ENCODE measurements around the gene ADARB2. TPM values are rescaled to one million over a fixed set of nuclear protein-coding genes. Genes with fewer than 3 reads are reported as not detected.

The ADARB2 gene
- total and polyA plus RNA-seq, 2 donors (not counting 1 experiment from before 2014, with no cell fraction given): not detected

GRCh38 chr10:1652151-1652550 is 85.2 kb downstream of the ADARB2 start:
- H3K27me3 ChIP-seq (ENCODE audit: control insufficient read depth, insufficient read depth, low read length): no peaks in the 10 kb centered on the region
- no peak for TF ChIP-seq CTCF (conservative IDR thresholded peaks at IDR 0.05 in 1 of 2, IDR thresholded peaks at IDR 0.05 in 1 of 2; ENCODE audit: low read depth in 1 of 2, low read length in 2 of 2)
- TF ChIP-seq EZH2 (IDR thresholded peaks at IDR 0.05; ENCODE audit: low read length, missing control alignments): no peak
- H3K79me2 ChIP-seq (ENCODE audit: control insufficient read depth, insufficient read depth, low read length): no peaks in the 10 kb centered on the region
- H2AFZ ChIP-seq (ENCODE audit: low read length): no peak overlapping the region
- H3K4me3 ChIP-seq (replicated peaks in 1 of 4; ENCODE audit: control extremely low read depth in 1 of 4, insufficient read depth in 1 of 4, low read depth in 3 of 4, low read length in 4 of 4): no peak overlapping the region
- no peaks in the 10 kb centered on the region for H3K9me3 ChIP-seq (ENCODE audit: control insufficient read depth, insufficient read depth, low read depth, low read length)
- no peak for DNase-seq (ENCODE audit: low read depth in 2 of 2)
- H4K20me1 ChIP-seq (ENCODE audit: control insufficient read depth, extremely low read depth, insufficient read depth, low read length): no peaks in the 10 kb centered on the region
- no peak overlapping the region for H3K27ac ChIP-seq (ENCODE audit: insufficient read depth, low read length)
- H3K4me1 ChIP-seq (ENCODE audit: control insufficient read depth, extremely low read depth, insufficient read depth, low read length): no peaks in the 10 kb centered on the region
- H3K4me2 ChIP-seq (ENCODE audit: extremely low read depth, insufficient read depth, low read length): no peak overlapping the region
- no peak overlapping the region for H3K9ac ChIP-seq (ENCODE audit: insufficient read depth, low read length)
- no peaks in the 10 kb centered on the region for H3K36me3 ChIP-seq (ENCODE audit: control insufficient read depth, insufficient read depth, low read length)

- no peak overlapping the region for H3K4me2 ChIP-seq (ENCODE audit: extremely low read depth, insufficient read depth, low read length)
- no peaks in the 10 kb centered on the region for H3K27me3 ChIP-seq (ENCODE audit: control insufficient read depth, insufficient read depth, low read length)
- H3K4me1 ChIP-seq (ENCODE audit: control insufficient read depth, extremely low read depth, insufficient read depth, low read length): no peaks in the 10 kb centered on the region
- H3K4me3 ChIP-seq (replicated peaks in 1 of 4; ENCODE audit: control extremely low read depth in 1 of 4, insufficient read depth in 1 of 4, low read depth in 3 of 4, low read length in 4 of 4): no peak overlapping the region
- H4K20me1 ChIP-seq (ENCODE audit: control insufficient read depth, extremely low read depth, insufficient read depth, low read length): no peaks in the 10 kb centered on the region
- H3K79me2 ChIP-seq (ENCODE audit: control insufficient read depth, insufficient read depth, low read length): no peaks in the 10 kb centered on the region
- H3K9me3 ChIP-seq (ENCODE audit: control insufficient read depth, insufficient read depth, low read depth, low read length): no peaks in the 10 kb centered on the region
- no peak for DNase-seq (ENCODE audit: low read depth in 2 of 2)
- no peaks in the 10 kb centered on the region for H3K36me3 ChIP-seq (ENCODE audit: control insufficient read depth, insufficient read depth, low read length)
- no peak overlapping the region for H3K27ac ChIP-seq (ENCODE audit: insufficient read depth, low read length)
- H2AFZ ChIP-seq (ENCODE audit: low read length): no peak overlapping the region
- TF ChIP-seq CTCF (conservative IDR thresholded peaks at IDR 0.05 in 1 of 2, IDR thresholded peaks at IDR 0.05 in 1 of 2; ENCODE audit: low read depth in 1 of 2, low read length in 2 of 2) (no peak), EZH2 (IDR thresholded peaks at IDR 0.05; ENCODE audit: low read length, missing control alignments) (no peak)
- H3K9ac ChIP-seq (ENCODE audit: insufficient read depth, low read length): no peak overlapping the region
Measured at GRCh38 chr10:1651270-1651966, 85.9 kb downstream of the ADARB2 start.

- no peak overlapping the region for H3K9ac ChIP-seq (ENCODE audit: insufficient read depth, low read length)
- no peaks in the 10 kb centered on the region for H3K9me3 ChIP-seq (ENCODE audit: control insufficient read depth, insufficient read depth, low read depth, low read length)
- no peak overlapping the region for H3K4me2 ChIP-seq (ENCODE audit: extremely low read depth, insufficient read depth, low read length)
- no peak overlapping the region for H3K4me3 ChIP-seq (replicated peaks in 1 of 4; ENCODE audit: control extremely low read depth in 1 of 4, insufficient read depth in 1 of 4, low read depth in 3 of 4, low read length in 4 of 4)
- no peaks in the 10 kb centered on the region for H3K4me1 ChIP-seq (ENCODE audit: control insufficient read depth, extremely low read depth, insufficient read depth, low read length)
- DNase-seq (ENCODE audit: low read depth in 2 of 2): no peak
- H4K20me1 ChIP-seq (ENCODE audit: control insufficient read depth, extremely low read depth, insufficient read depth, low read length): no peaks in the 10 kb centered on the region
- no peaks in the 10 kb centered on the region for H3K27me3 ChIP-seq (ENCODE audit: control insufficient read depth, insufficient read depth, low read length)
- H3K79me2 ChIP-seq (ENCODE audit: control insufficient read depth, insufficient read depth, low read length): no peaks in the 10 kb centered on the region
- H2AFZ ChIP-seq (ENCODE audit: low read length): no peak overlapping the region
- no peaks in the 10 kb centered on the region for H3K36me3 ChIP-seq (ENCODE audit: control insufficient read depth, insufficient read depth, low read length)
- no peak overlapping the region for H3K27ac ChIP-seq (ENCODE audit: insufficient read depth, low read length)
- no peak for TF ChIP-seq EZH2 (IDR thresholded peaks at IDR 0.05; ENCODE audit: low read length, missing control alignments)
- no peak for TF ChIP-seq CTCF (conservative IDR thresholded peaks at IDR 0.05 in 1 of 2, IDR thresholded peaks at IDR 0.05 in 1 of 2; ENCODE audit: low read depth in 1 of 2, low read length in 2 of 2)
Measured at GRCh38 chr10:1650542-1651269, 86.6 kb downstream of the ADARB2 start.
